Transverse colon (tissue), 4 donors: ENCODE results near the gene IGF2BP2. TPM values are rescaled to one million over a fixed set of nuclear protein-coding genes. Genes with fewer than 3 reads are reported as not detected.
"Not testable (repeated sequence)": the region's sequence is repeated elsewhere in the genome, so short reads cannot be mapped to it uniquely, and the experiment has no call there.

Experiments
- DNase-seq: peaks from one replicate; pipeline ENCODE4 v3.0.0-alpha.2; 2019
- H3K27ac ChIP-seq, 4 donors: fragments of 200-600 bp; sonication (generic); 2 replicates each; pipeline ENCODE4 v1.5.1; 2016 to 2018; ENCODE audit warnings: inconsistent platforms in 4 of 4
- H3K27me3 ChIP-seq: fragments of 200-600 bp; sonication (generic); 2 replicates; pipeline ENCODE4 v1.5.1; 2017; ENCODE audit warnings: inconsistent platforms
- H3K36me3 ChIP-seq, 4 donors: fragments of 200-600 bp; sonication (generic); 2 replicates each; pipeline ENCODE4 v1.5.1; 2017 to 2019; ENCODE audit warnings: inconsistent platforms in 4 of 4
- H3K4me1 ChIP-seq, 4 donors: fragments of 200-600 bp; sonication (generic); 2 replicates each; pipeline ENCODE4 v1.5.1; 2017 to 2020; ENCODE audit warnings: inconsistent platforms in 4 of 4
- H3K4me3 ChIP-seq, 4 donors: fragments of 200-600 bp; sonication (generic); 1 replicate in 1 of 4; 2 replicates in 3 of 4; pipeline versions ENCODE4 v1.5.1 to v1.6.1; 2017 to 2019; ENCODE audit warnings: inconsistent platforms in 4 of 4
- H3K9me3 ChIP-seq, 2 donors: fragments of 200-600 bp; sonication (generic); 2 replicates each; pipeline ENCODE4 v1.5.1; 2017 to 2019; ENCODE audit warnings: inconsistent platforms in 2 of 2
- CTCF ChIP-seq, 5 experiments: fragments of 200-600 bp in 3 of 5; fragments of 450-650 bp in 2 of 5; sonication (generic) in 3 of 5; IDR thresholded peaks; 1 replicate in 2 of 5; 2 replicates in 3 of 5; pipeline ENCODE4 v1.5.1; 2016 to 2017; ENCODE audit warnings: antibody characterized with exemption in 5 of 5, inconsistent platforms in 3 of 5, mild to moderate bottlenecking in 2 of 5, moderate library complexity in 1 of 5
- EP300 ChIP-seq: sonication (generic); formaldehyde crosslinking; IDR thresholded peaks from one replicate; pipeline ENCODE4 v1.6.1; 2017; ENCODE audit warnings: antibody characterized with exemption, low read depth
- POLR2A ChIP-seq: fragments of 450-650 bp; IDR thresholded peaks from one replicate; pipeline ENCODE4 v1.6.1; 2016; ENCODE audit warnings: antibody characterized with exemption, mild to moderate bottlenecking, moderate library complexity
- POLR2AphosphoS5 ChIP-seq, 3 donors: sonication (generic); formaldehyde crosslinking; IDR thresholded peaks; one replicate each; pipeline ENCODE4 v1.6.1; 2016; ENCODE audit warnings: antibody characterized with exemption in 3 of 3
- WGBS, 2 donors: methylation state at CpG; one replicate each; pipeline ENCODE4 v1.1.5; 2018; ENCODE audit warnings: low coverage in 1 of 2; 5-methylcytosine and 5-hydroxymethylcytosine counted together
- in situ Hi-C, 4 donors: fragments of 200-750 bp; cut with MboI; loops; one replicate each; pipeline versions ENCODE4 v1.15.0 to v1.15.1; 2017; ENCODE audit warnings: low sequenced_read_pairs in 3 of 4, low pct_ligation_motif_present in 1 of 4, low pct_unique_long_range_greater_than_20kb in 1 of 4
- intact Hi-C: fragments of 100-400 bp; cut with DNase I; formaldehyde crosslinking; loops from one replicate; pipeline ENCODE4 v1.15.1; 2023; ENCODE audit warnings: low total_unique reads
- total RNA-seq, 4 donors: library from RNA; depleted of rRNA; stranded (reverse); fragments of >200 nt; gene quantifications; one replicate each; pipeline ENCODE4 v1.1.0, GENCODE V29; 2016

The IGF2BP2 gene
- total RNA-seq, 4 donors from 2014 or later, result 51.3 to 179 (median 82.9) TPM

- intact Hi-C loops, result no loop called here
- 76 to 88% methylated on average over 5 to 8 of the region's 8 CpGs for WGBS, 2 donors
These were observed 33.8 kb upstream of the IGF2BP2 start for GRCh38 chr3:185858502-185859225.

GRCh38 chr3:185857208-185857607, 32.4 kb upstream of the IGF2BP2 start:
- no peak for TF ChIP-seq POLR2A
- no peak for TF ChIP-seq EP300
- TF ChIP-seq CTCF (IDR thresholded peaks at IDR 0.05), result no peak
- TF ChIP-seq POLR2AphosphoS5 (IDR thresholded peaks at IDR 0.05), result no peak
- in situ Hi-C loops, result no loop called here
- 88 to 89% methylated on average over 3 of the region's 3 CpGs for WGBS, 2 donors

More at GRCh38 chr3:185858502-185859225, 33.8 kb upstream of the IGF2BP2 start:
- no peak for TF ChIP-seq CTCF (IDR thresholded peaks at IDR 0.05)
- no peak for TF ChIP-seq EP300
- TF ChIP-seq POLR2AphosphoS5 (IDR thresholded peaks at IDR 0.05), result no peak
- no peak for TF ChIP-seq POLR2A
- Histone ChIP-seq H3K27ac (no peak overlapping the region), H3K27me3 (no peaks in the 10 kb centered on the region), H3K4me1 (no peaks in the 10 kb centered on the region), H3K36me3 (no peaks in the 10 kb centered on the region), H3K9me3 (peaks cover 7 to 12% of the 10 kb centered on the region in 2 donors), H3K4me3 (no peak overlapping the region)
- in situ Hi-C loops, result no loop called here
- DNase-seq, result no peak

GRCh38 chr3:185856652-185857051, 31.8 kb upstream of the IGF2BP2 start:
- intact Hi-C loops, result no loop called here
- DNase-seq, result no peak
- Histone ChIP-seq H3K36me3 (no peaks in the 10 kb centered on the region), H3K4me3 (no peak overlapping the region), H3K9me3 (peaks cover 7 to 12% of the 10 kb centered on the region in 2 donors), H3K4me1 (no peaks in the 10 kb centered on the region), H3K27me3 (no peaks in the 10 kb centered on the region), H3K27ac (no peak overlapping the region)
- TF ChIP-seq POLR2A (no peak), CTCF (IDR thresholded peaks at IDR 0.05) (no peak), POLR2AphosphoS5 (IDR thresholded peaks at IDR 0.05) (no peak), EP300 (no peak)
- in situ Hi-C loops, result no loop called here

More at GRCh38 chr3:185857208-185857607, 32.4 kb upstream of the IGF2BP2 start:
- no peak overlapping the region for H3K4me3 ChIP-seq
- no peak for DNase-seq
- H3K36me3 ChIP-seq, result no peaks in the 10 kb centered on the region
- H3K27ac ChIP-seq, result no peak overlapping the region
- H3K4me1 ChIP-seq, result no peaks in the 10 kb centered on the region
- H3K9me3 ChIP-seq, result peaks cover 7 to 12% of the 10 kb centered on the region in 2 donors
- intact Hi-C loops, result no loop called here
- no peaks in the 10 kb centered on the region for H3K27me3 ChIP-seq

- H3K4me1 ChIP-seq, in situ Hi-C loops, H3K27me3 ChIP-seq, H3K36me3 ChIP-seq, H3K4me3 ChIP-seq, intact Hi-C loops, H3K27ac ChIP-seq, DNase-seq: not testable (repeated sequence)
- H3K9me3 ChIP-seq, result peaks cover 7 to 12% of the 10 kb centered on the region in 2 donors
- WGBS, 2 donors, result 60 to 92% methylated on average over 1 to 3 of the region's 3 CpGs
These were observed 28.9 kb upstream of the IGF2BP2 start for GRCh38 chr3:185853771-185854170.

- in situ Hi-C loops, result no loop called here
- intact Hi-C loops, result no loop called here
- H3K4me1 ChIP-seq, result no peaks in the 10 kb centered on the region
- H3K4me3 ChIP-seq, result no peak overlapping the region
- TF ChIP-seq POLR2AphosphoS5 (IDR thresholded peaks at IDR 0.05) (no peak), EP300 (no peak), CTCF (IDR thresholded peaks at IDR 0.05) (no peak), POLR2A (no peak)
- H3K9me3 ChIP-seq, result peaks cover 7 to 12% of the 10 kb centered on the region in 2 donors
- no peaks in the 10 kb centered on the region for H3K36me3 ChIP-seq
- 77 to 90% methylated on average over 4 of the region's 4 CpGs for WGBS, 2 donors
- no peaks in the 10 kb centered on the region for H3K27me3 ChIP-seq
- no peak overlapping the region for H3K27ac ChIP-seq
- DNase-seq, result no peak
These were observed 27.8 kb upstream of the IGF2BP2 start for GRCh38 chr3:185852635-185853034.
